H1 (cell line): ENCODE results near the gene ZFAND3. TPM values are rescaled to one million over a fixed set of nuclear protein-coding genes. Genes with fewer than 3 reads are reported as not detected.

Experiments
- CTCF ChIA-PET: fragments of 300-600 bp; sonication (Branson Sonifier 250); formaldehyde crosslinking; loops from one replicate; lab custom pipeline; 2021; ENCODE audit not compliant: partially characterized antibody; lab: Charles Lee
- POLR2A ChIA-PET: fragments of 300-600 bp; sonication (Branson Sonifier 250); formaldehyde crosslinking; loops from one replicate; lab custom pipeline; 2021; ENCODE audit warnings: inconsistent platforms; ENCODE audit not compliant: partially characterized antibody; lab: Charles Lee
- DNase-seq, 2 experiments: peaks; one replicate each; pipeline versions ENCODE4 v3.0.0 to v3.0.0-alpha.2; 2010 to 2022; ENCODE audit warnings: low spot score in 2 of 2, low read depth in 1 of 2, mixed read lengths in 1 of 2
- FAIRE-seq: peaks from 2 replicates; lab custom pipeline; 2011; peaks lifted over from hg19 to GRCh38; lab: Jason Lieb, UNC
- H2AFZ ChIP-seq: 2 replicates; pipeline ENCODE4 v1.8.1; 2012; ENCODE audit warnings: low read length, inconsistent platforms
- H2AK5ac ChIP-seq: 2 replicates; pipeline ENCODE4 v1.6.1; 2013; ENCODE audit warnings: low read depth, low read length
- H2BK120ac ChIP-seq: replicated peaks from 2 replicates; pipeline ENCODE3; 2013; ENCODE audit warnings: low read depth, low read length, inconsistent platforms
- H2BK12ac ChIP-seq: 2 replicates; pipeline ENCODE4 v1.6.1; 2013; ENCODE audit warnings: low read depth, low read length
- H2BK15ac ChIP-seq: 2 replicates; pipeline ENCODE4 v1.6.1; 2013; ENCODE audit warnings: low read length
- H2BK20ac ChIP-seq: 2 replicates; pipeline ENCODE4 v1.6.1; 2013; ENCODE audit warnings: low read length
- H2BK5ac ChIP-seq: 2 replicates; pipeline ENCODE4 v1.6.1; 2013; ENCODE audit warnings: low read depth, low read length
- H3K14ac ChIP-seq: 2 replicates; pipeline ENCODE4 v1.6.1; 2013; ENCODE audit warnings: inconsistent platforms; ENCODE audit not compliant: insufficient read length
- H3K18ac ChIP-seq: 2 replicates; pipeline ENCODE4 v1.6.1; 2013; ENCODE audit warnings: low read length; ENCODE audit errors: extremely low read depth
- H3K23ac ChIP-seq: 2 replicates; pipeline ENCODE4 v1.6.1; 2013; ENCODE audit warnings: inconsistent platforms; ENCODE audit not compliant: insufficient read length
- H3K23me2 ChIP-seq: 2 replicates; pipeline ENCODE4 v1.6.1; 2013; ENCODE audit warnings: low read depth, low read length
- H3K27ac ChIP-seq: 2 replicates; pipeline ENCODE4 v1.6.1; 2011; ENCODE audit warnings: low read depth, low read length, inconsistent platforms
- H3K27me3 ChIP-seq, 4 experiments: replicated peaks in 1 of 4; 1 replicate in 1 of 4; 2 replicates in 3 of 4; pipeline versions ENCODE4 v1.6.1 to v1.8.1; 2011 to 2013; ENCODE audit warnings: low read length in 3 of 4, mild to moderate bottlenecking in 3 of 4, inconsistent platforms in 2 of 4, mixed read lengths in 2 of 4, moderate library complexity in 1 of 4; ENCODE audit not compliant: control insufficient read depth in 3 of 4, insufficient read depth in 3 of 4; ENCODE audit errors: extremely low read depth in 1 of 4
- H3K36me3 ChIP-seq, 4 experiments: 2 replicates each; pipeline versions ENCODE4 v1.6.1 to v1.8.1; 2011 to 2013; ENCODE audit warnings: mild to moderate bottlenecking in 4 of 4, low read length in 3 of 4, moderate library complexity in 2 of 4, control low read depth in 1 of 4, inconsistent platforms in 1 of 4; ENCODE audit not compliant: insufficient read depth in 4 of 4, control insufficient read depth in 2 of 4
- H3K4ac ChIP-seq: replicated peaks from 2 replicates; pipeline ENCODE3; 2013; ENCODE audit warnings: low read length, low read depth, mixed read lengths, inconsistent platforms; ENCODE audit not compliant: insufficient read length
- H3K4me1 ChIP-seq, 4 experiments: replicated peaks in 1 of 4; 1 replicate in 1 of 4; 2 replicates in 3 of 4; pipeline versions ENCODE4 v1.6.1 to v1.8.1; 2011 to 2013; ENCODE audit warnings: low read length in 3 of 4, inconsistent platforms in 2 of 4, mixed read lengths in 1 of 4; ENCODE audit not compliant: insufficient read depth in 4 of 4, control insufficient read depth in 3 of 4
- H3K4me2 ChIP-seq, 2 experiments: 2 replicates each; pipeline versions ENCODE4 v1.6.1 to v1.8.1; 2011 to 2013; ENCODE audit warnings: low read depth in 2 of 2, low read length in 2 of 2, control low read depth in 1 of 2, inconsistent platforms in 1 of 2, mild to moderate bottlenecking in 1 of 2; ENCODE audit not compliant: insufficient read depth in 1 of 2
- H3K4me3 ChIP-seq, 4 experiments: fragments of 200-600, 300-600 bp in 1 of 4; sonication (generic), shearing (Covaris generic), sonication (Bioruptor Twin) in 1 of 4; 2 replicates each; pipeline versions ENCODE4 v1.5.1 to v1.8.1; 2011 to 2016; ENCODE audit warnings: low read length in 4 of 4, low read depth in 3 of 4, control low read depth in 2 of 4, inconsistent platforms in 2 of 4, mild to moderate bottlenecking in 2 of 4, mixed read lengths in 1 of 4, moderate library complexity in 1 of 4; ENCODE audit not compliant: insufficient read depth in 2 of 4; ENCODE audit errors: extremely low read depth in 1 of 4
- H3K56ac ChIP-seq: replicated peaks from 2 replicates; pipeline ENCODE3; 2013; ENCODE audit warnings: low read depth, mild to moderate bottlenecking, mixed read lengths, low read length, inconsistent platforms; ENCODE audit not compliant: insufficient read length
- H3K79me1 ChIP-seq: 2 replicates; pipeline ENCODE4 v1.6.1; 2013; ENCODE audit warnings: low read depth, low read length, control low read depth
- H3K79me2 ChIP-seq, 2 experiments: 2 replicates each; pipeline versions ENCODE4 v1.6.1 to v1.8.1; 2012 to 2013; ENCODE audit warnings: low read length in 2 of 2, mild to moderate bottlenecking in 2 of 2, inconsistent platforms in 1 of 2; ENCODE audit not compliant: insufficient read depth in 2 of 2, control insufficient read depth in 1 of 2
- H3K9ac ChIP-seq, 4 experiments: replicated peaks in 1 of 4; 1 replicate in 1 of 4; 2 replicates in 3 of 4; pipeline versions ENCODE4 v1.6.1 to v1.8.1; 2011 to 2013; ENCODE audit warnings: low read depth in 3 of 4, low read length in 3 of 4, control low read depth in 2 of 4, mild to moderate bottlenecking in 2 of 4, moderate library complexity in 2 of 4, inconsistent platforms in 1 of 4; ENCODE audit errors: extremely low read depth in 1 of 4
- H3K9me3 ChIP-seq, 2 experiments: 2 replicates each; pipeline versions ENCODE4 v1.6.1 to v1.8.1; 2012 to 2013; ENCODE audit warnings: mild to moderate bottlenecking in 2 of 2, moderate library complexity in 2 of 2, control low read depth in 1 of 2, inconsistent platforms in 1 of 2, low read depth in 1 of 2, low read length in 1 of 2, mixed read lengths in 1 of 2; ENCODE audit not compliant: insufficient read depth in 2 of 2
- H4K20me1 ChIP-seq, 2 experiments: replicated peaks in 1 of 2; 2 replicates each; pipeline versions ENCODE3 to v1.8.1; 2011 to 2013; ENCODE audit warnings: inconsistent platforms in 2 of 2, low read length in 2 of 2, mild to moderate bottlenecking in 1 of 2; ENCODE audit not compliant: insufficient read depth in 2 of 2, control insufficient read depth in 1 of 2
- H4K5ac ChIP-seq: 2 replicates; pipeline ENCODE4 v1.6.1; 2013; ENCODE audit warnings: low read length, low read depth, mixed read lengths, inconsistent platforms; ENCODE audit not compliant: insufficient read length
- H4K8ac ChIP-seq: 2 replicates; pipeline ENCODE4 v1.8.0; 2013; ENCODE audit warnings: mild to moderate bottlenecking, moderate library complexity, low read length, inconsistent platforms; ENCODE audit not compliant: insufficient read depth; ENCODE audit errors: extremely low read depth
- H4K91ac ChIP-seq: replicated peaks from 2 replicates; pipeline ENCODE3; 2013; ENCODE audit warnings: low read length, mixed read lengths, inconsistent platforms; ENCODE audit not compliant: insufficient read length
- SIRT6 ChIP-seq: IDR thresholded peaks from one replicate; pipeline ENCODE4 v1.7.1; 2012; ENCODE audit warnings: low read length, inconsistent platforms
- SP4 ChIP-seq: IDR thresholded peaks from 2 replicates; pipeline ENCODE4 v1.6.1; 2012; ENCODE audit warnings: low read length, inconsistent platforms
- WGBS, 2 experiments: shearing (Covaris generic) in 1 of 2; methylation state at CpG; one replicate each; pipeline versions ENCODE4 v1.1.6 to v1.1.7; 2013 to 2015; ENCODE audit warnings: low lambda C conversion rate in 2 of 2, mixed read lengths in 2 of 2, inconsistent platforms in 1 of 2, low coverage in 1 of 2, missing lambda C conversion rate in 1 of 2; ENCODE audit not compliant: insufficient replicate concordance in 2 of 2, insufficient coverage in 1 of 2, insufficient read length in 1 of 2; ENCODE audit errors: extremely low coverage in 1 of 2, missing lambda C conversion rate in 1 of 2; 5-methylcytosine and 5-hydroxymethylcytosine counted together
- polyA plus RNA-seq, 7 experiments: library from polyadenylated mRNA; depleted of rRNA in 3 of 7; stranded (reverse) in 5 of 7; unstranded in 2 of 7; fragments of >200 nt in 5 of 7; fragments of 200-250 nt in 2 of 7; gene quantifications; 1 replicate in 5 of 7; 2 replicates in 1 of 7; 4 replicates in 1 of 7; pipeline versions ENCODE4 v1.2.1 to v1.2.3, GENCODE V29; 2011 to 2013; ENCODE audit warnings: missing spikeins in 2 of 7, mixed read lengths in 2 of 7
- total RNA-seq: library from RNA; stranded (reverse); fragmentation: NEBNext Ultra II Directional; extraction: Animal tissue kit (Norgen Biotek cat#: 25700); gene quantifications from 2 replicates; pipeline ENCODE4 v1.2.1, GENCODE V29; 2021

The ZFAND3 gene
- total and polyA plus RNA-seq, 2 of the 8 experiments (the other 6 are each of a cell fraction or from before 2014, with no cell fraction given): 13.0 to 51.3 TPM

- Histone ChIP-seq H3K23me2 (no peaks in the 10 kb centered on the region), H2AFZ (no peak overlapping the region), H4K91ac (no peak overlapping the region), H3K56ac (no peak overlapping the region), H3K27me3 (no peaks in the 10 kb centered on the region), H2BK5ac (no peak overlapping the region), H3K9me3 (peaks cover 4 to 7% of the 10 kb centered on the region in 2 experiments; a peak in 3 of 4 replicates), H2BK20ac (no peak overlapping the region), H3K79me2 (peaks cover 5 to 95% of the 10 kb centered on the region in 2 experiments; a peak in 3 of 4 replicates), H4K8ac (no peak overlapping the region), H4K20me1 (peaks cover 4 to 8% of the 10 kb centered on the region in 2 experiments), H3K27ac (no peak overlapping the region), H3K14ac (no peak overlapping the region), H2AK5ac (no peak overlapping the region), H3K4me3 (no peak overlapping the region), H3K79me1 (peaks cover 7% of the 10 kb centered on the region), H2BK15ac (no peak overlapping the region), H3K9ac (no peak overlapping the region), H3K4ac (no peak overlapping the region), H3K18ac (no peak overlapping the region), H3K36me3 (peaks cover 0 to 3% (median 0%) of the 10 kb centered on the region in 4 experiments; a peak in 1 of 8 replicates), H2BK12ac (no peak overlapping the region), H2BK120ac (no peak overlapping the region), H4K5ac (no peak overlapping the region), H3K4me1 (no peaks in the 10 kb centered on the region), H3K23ac (no peak overlapping the region), H3K4me2 (no peak overlapping the region)
- ChIA-PET POLR2A (interaction anchor here (0.9 kb wide), 1 partner anchor 47 kb away, joined by 3 read pairs; no protein-coding TSS in a partner anchor), CTCF (interaction anchor here (0.6 kb wide), 1 partner anchor 94 kb away, joined by 6 read pairs; no protein-coding TSS in a partner anchor)
- FAIRE-seq (no peak), DNase-seq (no peak)
- 91% methylated on average over 2 of the region's 2 CpGs; no CpG with 5 or more reads in 1 of the 2 experiments for WGBS, 2 experiments
- no peak for TF ChIP-seq SIRT6
- no peak for TF ChIP-seq SP4
These were observed 10.7 kb downstream of the ZFAND3 start for GRCh38 chr6:37830225-37830624.
